Renal pelvis (tissue), 4 donors: Measurements from ENCODE around the gene TPM1. TPM values are rescaled to one million over a fixed set of nuclear protein-coding genes. Genes with fewer than 3 reads are reported as not detected.

Experiments
- DNase-seq: peaks from one replicate; pipeline ENCODE4 v3.0.0-alpha.2; 2013
- polyA plus RNA-seq, 3 donors: library from polyadenylated mRNA; unstranded; fragments of 120-200 nt; gene quantifications; one replicate each; pipeline ENCODE4 v1.2.1, GENCODE V29; 2013; ENCODE audit not compliant: insufficient read length in 3 of 3

The TPM1 gene
- polyA plus RNA-seq, 3 donors: 455 to 624 (median 559) TPM

DNA sequence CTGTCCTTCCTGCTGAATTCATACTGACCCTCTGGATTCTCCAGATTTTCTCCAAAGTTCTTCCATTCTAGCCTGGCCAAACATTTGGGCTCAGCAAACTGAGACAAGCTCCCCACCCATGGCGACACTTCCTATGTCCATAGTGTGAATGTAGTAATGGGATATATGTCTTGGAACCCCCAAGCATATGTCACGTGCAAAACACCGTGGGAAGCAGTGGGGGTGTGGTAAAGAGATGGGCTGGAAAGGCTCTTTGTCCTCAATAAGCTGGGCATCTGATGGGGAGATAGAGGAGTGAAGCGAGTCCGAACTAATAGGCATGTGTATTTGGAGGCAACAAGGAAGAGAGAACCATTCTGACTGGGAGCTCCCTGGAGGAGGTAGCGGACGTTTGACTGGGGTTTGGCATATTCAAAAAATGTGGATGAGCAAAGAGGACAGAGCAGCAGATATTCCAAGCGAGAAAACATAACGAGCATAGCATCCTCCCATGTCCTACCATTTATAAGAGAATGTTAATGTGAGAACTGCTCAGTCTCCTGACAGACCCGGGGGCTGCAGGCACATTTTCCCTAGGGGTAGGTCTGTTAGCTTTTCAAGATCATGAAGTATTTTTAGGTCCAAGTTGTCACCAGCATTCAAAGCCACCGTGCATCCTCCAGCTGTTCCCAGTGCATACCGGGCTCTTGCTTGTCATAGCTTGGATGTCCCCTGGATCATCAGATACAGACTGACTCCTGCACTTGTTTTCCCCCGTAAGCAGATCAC is 25.6 kb downstream of the TPM1 start:
- no peak for DNase-seq

DNA sequence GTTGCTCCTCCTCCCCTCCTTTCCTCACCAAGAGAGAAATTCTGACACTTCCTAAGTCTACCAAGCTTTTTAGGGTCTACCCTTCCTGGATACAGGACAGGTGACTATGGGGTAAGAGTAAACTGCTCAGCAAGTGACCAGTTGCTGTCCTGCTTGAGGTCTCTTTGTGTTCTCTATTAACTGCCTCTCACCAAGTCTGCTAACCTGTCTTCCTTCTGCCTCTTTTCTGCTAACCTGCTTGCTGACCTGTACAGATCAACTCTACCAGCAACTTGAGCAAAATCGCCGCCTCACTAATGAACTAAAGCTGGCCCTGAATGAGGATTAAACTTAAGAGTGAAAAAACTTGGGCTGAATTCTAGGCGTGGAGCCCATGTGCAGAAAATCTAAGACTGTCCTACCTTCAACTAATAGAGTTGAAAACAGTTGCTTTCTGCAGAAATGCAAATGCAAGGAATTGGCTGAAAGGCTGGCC is 27.1 kb downstream of the TPM1 start:
- DNase-seq: no peak

DNA sequence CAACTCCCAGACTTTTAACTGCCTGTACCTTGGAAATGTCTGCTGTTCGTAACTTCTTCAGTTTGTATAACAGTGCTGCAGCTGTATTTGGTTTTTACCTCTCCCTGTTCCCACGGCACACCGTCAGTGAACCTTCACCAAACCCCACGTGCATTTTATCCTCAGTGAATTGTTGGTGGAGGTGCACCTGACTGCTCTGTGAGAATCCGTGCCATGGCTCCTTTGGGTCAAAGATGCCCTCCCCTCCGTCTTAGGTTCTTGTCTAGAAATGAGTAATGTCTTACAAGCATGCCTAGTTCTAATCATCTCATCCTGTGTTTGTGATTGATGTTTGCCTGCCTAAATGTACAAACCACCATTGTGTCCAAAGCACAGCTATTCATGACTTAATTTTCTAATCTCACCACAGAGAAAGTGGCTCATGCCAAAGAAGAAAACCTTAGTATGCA is 28.2 kb downstream of the TPM1 start:
- no peak for DNase-seq

DNA sequence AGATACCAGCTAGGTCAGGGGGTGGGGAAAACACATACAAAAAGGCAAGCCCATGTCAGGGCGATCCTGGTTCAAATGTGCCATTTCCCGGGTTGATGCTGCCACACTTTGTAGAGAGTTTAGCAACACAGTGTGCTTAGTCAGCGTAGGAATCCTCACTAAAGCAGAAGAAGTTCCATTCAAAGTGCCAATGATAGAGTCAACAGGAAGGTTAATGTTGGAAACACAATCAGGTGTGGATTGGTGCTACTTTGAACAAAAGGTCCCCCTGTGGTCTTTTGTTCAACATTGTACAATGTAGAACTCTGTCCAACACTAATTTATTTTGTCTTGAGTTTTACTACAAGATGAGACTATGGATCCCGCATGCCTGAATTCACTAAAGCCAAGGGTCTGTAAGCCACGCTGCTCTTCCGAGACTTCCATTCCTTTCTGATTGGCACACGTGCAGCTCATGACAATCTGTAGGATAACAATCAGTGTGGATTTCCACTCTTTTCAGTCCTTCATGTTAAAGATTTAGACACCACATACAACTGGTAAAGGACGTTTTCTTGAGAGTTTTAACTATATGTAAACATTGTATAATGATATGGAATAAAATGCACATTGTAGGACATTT is 28.9 kb downstream of the TPM1 start:
- no peak for DNase-seq

DNA sequence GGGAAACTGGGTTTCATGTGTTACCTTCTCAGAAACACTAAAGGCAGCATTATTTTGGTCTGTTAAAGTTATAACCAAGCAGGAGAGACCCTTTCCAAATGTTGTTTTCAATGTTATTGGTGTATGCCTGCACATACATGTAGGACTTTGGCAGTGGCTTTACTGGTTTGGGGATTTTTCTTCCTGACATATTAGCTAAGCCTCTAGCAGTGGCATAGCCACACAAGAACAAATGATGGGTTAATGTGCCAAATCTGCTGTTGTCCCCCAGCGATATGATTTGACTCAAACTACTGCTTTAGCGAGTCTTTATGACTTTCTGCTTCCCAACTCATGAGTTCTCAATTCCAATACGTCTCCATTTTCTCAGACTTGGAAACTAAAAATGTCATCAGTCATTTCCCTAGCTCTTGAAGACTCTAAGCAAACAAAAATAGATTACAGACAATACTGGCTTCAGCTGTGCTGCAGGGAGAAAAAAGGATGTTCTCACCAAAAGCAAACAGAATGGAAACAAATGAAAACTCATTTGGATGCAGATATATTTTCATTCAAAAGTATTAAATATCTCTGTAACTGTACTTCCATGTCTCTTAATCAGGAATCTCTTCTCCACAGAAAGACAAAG is 29.6 kb downstream of the TPM1 start:
- no peak for DNase-seq

DNA sequence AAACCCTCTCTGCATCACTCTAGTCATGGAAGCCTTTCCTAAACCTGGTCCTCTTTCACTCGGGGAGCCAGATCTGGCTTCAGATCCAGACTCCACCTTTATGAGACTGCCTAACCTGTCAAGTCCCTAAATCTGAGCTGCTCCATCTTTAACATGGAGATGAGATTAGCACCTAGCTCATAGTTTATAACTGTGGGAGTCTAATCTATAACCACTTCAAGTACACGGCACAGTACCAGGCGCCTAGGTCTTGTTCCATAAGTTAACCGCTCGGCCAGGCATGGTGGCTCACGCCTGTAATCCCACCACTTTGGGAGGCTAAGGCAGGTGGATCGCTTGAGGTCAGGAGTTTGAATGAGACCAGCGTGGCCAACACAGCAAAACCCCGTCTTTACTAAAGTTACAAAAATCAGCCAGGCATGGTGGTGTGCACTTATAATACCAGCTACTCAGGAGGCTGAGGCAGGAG is 30.3 kb downstream of the TPM1 start:
- DNase-seq: no peak

DNA sequence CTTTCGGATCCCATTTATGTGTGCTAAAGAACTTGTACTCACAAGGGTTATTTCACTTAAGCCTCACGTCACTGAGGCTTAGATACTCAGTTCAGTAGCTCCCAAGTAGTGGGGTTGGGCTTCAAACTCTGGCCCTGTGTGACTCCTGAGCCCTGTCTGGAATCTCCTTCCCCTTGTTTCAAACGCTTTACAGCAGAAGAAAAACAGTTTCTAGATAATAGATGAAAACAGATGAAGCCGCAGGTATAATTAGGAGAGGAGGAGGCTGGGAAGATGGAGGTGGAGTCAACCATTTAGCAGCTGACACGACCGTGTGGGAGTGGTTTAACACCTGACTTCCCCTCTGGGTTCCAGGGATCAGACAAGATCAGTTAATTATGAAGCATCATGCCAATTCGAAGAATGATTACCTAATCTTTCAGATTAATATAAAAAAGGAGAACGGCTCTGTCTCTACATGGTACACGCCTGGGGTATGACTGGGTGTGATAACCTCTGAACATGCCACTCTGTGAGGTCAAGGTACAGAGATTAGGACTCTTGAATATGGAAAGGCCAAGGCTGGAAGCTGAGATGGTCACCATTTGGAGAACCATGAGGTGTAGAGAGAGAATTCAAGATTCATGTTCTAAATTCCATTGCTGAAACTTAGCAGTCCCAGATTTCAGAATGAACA is 31.1 kb downstream of the TPM1 start:
- no peak for DNase-seq

DNA sequence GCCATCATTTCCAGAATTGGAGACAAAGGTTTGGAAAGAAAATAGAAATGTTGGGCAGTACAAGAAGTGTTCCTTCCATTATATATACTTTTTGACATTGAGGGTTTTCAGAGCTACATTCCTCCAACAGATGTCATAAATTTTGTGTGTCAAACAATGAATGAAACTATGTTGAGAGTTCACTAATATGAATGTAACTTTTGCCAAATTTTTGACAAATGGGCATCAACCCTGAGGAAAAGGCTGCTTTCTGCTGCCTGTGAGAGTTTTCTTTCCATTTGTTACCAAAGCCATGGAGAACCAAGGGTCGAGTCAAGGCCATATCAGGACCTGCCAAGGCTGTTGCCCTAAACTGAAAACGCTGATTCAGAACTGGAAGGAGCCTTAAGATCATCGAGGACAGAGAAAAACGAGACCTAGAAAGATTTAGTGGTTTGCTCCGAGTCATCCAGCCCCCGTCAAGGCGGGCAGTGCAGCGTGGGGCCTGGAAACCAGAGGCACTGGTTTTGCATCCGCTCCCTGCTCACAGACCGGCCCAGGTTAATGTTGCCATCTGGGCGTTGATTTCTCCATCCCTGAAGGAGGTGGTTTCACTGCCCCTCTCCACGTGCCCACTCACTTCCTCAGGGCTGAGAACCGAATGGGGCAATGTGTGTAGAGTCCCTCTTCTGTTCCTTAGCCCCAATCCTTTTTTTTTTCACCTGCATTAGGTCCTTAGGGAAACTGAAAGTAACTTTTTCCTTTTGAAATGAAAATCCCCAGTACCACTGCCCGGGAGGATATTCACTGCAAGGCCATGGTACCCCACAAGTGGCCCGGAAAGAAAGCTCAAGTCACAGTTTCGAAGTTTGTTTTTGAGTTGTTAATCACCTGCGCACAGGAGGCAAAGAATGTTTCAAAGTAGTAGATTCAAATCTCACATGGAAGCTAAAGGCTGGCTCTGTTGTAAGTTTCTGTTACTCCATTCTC is 32.8 kb downstream of the TPM1 start:
- DNase-seq: no peak

DNA sequence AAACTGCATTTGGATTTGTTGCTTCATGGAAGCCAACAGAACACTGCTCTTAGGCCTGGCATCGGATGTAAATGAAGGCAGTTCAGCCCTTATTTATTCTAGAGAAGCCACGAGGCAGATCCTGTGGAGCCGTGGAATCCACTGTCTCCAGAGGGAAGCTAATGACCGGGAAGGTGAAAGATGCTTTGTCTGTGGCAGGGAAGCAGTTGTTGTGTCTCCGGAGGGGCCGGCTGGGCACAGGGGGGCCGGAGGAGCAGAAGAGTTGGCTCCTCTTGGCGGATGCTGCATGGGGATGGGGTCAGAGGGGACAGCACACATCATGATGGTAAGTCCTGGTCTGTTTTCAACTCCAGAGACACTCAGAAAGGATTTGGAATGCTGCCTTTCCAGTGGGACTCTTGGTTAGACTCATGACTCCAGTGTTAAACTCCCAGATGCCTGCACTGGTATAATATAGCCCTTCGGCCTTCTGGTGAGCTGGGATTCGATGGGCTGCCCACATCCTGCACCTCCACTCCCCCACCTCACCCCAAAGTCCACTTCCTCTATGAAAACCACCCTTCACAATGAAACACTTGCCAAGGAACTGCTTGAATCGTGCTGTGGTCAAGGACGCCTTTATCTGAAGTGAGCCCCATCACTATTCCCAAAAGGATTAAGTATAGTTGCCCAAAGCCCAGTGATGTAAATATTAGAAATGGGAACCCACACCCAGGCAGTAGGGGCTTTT is 33.6 kb downstream of the TPM1 start:
- no peak for DNase-seq

DNA sequence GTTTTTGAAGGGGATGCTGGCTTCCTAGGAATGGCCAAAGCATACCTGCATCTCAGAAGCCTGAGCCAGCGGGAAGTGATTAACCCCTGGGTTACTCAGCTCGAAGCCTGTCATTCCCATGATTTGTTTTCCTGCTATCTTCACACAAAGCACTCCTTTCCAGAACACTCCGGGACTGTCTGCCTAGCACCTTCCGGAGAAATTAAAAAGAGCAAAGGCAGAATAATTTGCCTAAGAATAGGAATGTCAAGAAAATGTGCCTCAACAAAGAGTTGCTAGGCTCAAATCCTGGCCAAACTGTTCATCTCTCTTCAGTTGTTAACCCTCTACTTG is 34.1 kb downstream of the TPM1 start:
- no peak for DNase-seq

DNA sequence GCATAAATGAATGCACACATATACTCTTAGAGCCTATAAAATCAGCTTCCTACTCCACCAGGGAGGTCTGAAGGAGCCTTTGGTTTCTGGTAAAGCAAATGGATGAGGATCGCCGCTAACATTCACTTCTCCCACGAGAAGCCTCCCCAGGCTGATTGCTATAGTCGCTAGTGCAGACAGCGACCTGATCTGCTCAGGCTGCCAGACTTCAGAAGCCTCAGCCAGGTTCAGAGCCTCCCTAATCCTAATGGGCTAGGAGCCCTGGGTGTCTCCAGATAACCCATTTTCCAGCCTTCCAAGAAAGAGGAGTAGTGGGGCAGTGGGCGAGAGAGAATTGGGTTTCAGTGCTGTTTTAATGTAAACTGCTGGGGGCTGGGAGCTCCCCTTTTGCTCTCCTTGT is 35.4 kb downstream of the TPM1 start:
- DNase-seq: no peak

DNA sequence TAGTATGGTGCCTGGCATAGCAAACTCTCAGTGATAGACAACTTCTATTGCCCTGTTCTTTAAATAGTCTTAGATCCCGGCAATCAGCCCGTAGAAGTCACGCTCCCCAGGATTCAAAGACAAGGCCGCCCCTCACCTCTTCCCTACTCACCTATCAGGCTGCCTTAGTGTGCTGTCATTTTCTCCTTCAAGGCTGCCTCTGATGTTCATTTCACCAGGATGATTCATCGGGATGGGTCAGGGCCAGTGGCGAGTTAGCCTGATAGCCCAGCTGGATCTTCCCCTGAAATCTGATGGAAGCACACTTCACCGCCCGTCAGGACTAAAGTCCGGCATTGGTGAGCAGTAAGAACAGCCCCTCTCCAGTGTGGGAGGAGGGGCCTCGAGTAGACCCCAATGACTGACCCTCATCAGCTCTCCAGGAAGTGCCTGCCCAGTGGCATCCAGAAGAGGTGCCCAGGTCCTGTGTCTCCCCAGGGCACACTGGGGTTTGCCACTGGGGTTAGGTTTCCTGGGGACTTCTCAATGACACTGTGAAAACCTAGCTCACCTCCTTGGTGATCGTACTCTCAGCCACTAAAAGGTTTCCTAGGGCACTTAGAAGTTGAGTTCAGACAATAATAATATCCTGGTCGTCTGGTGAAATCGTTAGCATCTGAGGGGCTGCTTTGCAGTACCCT is 37.5 kb downstream of the TPM1 start:
- no peak for DNase-seq

DNA sequence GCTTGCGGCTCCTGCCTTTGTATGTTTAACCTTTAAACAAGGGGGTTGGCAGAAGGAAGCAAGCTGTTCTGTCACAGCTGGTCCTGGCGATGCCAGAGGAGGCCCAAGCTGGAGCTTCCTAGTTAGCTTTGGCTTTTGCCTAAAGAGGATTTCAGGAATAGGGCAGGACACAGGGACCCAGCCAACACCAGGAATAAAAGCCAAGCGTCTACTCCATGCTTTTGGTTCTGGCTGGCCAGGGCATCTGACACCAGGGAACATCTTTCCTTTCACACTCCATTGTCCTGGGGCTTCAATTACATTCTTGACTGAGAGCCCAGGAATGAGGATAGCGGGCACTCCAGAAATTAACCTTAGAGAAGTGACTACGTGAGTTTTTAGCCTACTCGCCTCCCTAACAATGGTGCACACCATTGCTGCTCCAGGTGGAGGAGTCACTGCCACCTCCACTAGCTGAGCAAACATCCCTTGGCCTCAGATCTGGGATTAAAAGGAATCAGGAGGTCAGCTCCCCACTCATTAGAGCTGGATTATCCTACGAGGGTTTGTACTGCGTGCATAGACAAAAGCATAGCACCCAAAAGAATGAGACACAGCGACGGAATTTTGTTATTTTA is 38.2 kb downstream of the TPM1 start:
- no peak for DNase-seq

DNA sequence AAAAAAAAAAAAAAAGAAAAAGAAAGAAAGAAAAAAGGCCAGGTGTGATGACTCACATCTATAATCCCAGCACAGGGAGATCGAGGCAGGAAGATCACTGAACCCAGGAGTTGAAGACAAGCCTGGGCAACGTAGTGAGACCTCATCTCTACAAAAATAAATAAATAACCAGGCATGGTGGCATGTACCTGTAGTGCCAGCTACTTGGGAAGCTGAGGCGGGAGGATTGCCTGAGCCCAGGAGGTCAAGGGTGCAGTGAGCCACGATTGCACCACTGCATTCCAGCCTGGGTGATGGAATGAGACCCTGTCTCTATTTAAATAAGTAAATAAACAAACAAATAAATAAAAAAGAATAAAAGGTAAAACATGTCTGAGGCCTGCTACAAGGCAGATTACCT is 39.8 kb downstream of the TPM1 start:
- DNase-seq: no peak

DNA sequence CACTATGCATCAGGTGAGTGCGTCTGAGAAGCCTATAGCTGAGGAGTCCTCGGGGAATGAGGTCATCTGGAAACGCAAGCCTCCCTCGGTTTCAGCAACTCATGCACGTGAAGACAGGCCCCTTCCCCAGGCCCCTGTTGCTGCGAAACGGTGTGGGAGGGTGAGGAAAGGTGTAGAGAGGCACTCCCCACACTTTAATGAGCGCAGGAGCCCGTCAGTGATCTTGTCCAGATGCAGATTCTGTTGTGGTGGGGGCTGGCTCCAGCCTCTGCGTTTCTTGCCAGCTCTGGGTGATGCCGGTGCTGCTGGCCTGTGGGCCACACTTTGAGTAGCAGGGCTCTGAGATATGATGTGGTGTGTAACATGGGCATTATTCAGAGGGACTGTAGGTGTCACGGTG is 40.5 kb downstream of the TPM1 start:
- peak; percentile 63 for DNase-seq

DNA sequence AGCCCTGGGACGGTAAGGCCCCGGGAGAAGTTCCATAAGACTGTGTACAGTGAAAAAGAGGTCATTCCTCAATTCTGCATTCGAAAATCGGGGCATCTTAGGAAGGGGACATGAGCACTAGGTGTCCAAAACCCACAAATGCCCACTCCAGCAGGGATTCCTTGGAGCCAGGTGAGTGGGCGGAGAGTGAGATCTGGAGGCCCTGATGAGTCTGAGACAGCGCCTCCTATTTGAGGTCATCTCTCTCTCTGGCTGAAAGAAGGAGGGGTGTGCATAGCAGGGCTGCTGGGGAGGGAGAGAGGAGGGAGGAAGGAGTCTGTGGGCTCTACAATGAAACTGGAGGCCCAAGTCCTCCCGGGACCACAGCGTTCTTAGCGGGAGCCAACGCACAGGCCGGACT is 41.0 kb downstream of the TPM1 start:
- DNase-seq: no peak

DNA sequence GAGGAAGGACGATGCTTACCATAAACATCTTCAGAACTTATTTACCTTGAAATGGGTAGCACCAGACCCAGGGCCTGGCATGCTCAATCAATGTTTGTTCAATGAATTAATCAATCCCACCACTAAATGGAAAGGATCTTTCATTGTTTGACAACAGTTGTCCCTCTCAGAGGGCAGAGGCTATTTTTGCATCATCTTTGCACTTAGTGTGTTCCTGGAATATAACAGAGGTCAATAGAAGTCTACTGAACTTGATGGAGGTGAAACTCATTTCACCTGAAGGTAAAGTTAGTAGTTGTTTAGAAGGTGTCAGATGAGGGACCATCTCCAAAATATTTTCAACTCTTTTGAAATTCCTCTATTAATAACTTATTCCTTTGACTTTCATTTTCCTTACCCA is 42.3 kb downstream of the TPM1 start:
- no peak for DNase-seq

DNA sequence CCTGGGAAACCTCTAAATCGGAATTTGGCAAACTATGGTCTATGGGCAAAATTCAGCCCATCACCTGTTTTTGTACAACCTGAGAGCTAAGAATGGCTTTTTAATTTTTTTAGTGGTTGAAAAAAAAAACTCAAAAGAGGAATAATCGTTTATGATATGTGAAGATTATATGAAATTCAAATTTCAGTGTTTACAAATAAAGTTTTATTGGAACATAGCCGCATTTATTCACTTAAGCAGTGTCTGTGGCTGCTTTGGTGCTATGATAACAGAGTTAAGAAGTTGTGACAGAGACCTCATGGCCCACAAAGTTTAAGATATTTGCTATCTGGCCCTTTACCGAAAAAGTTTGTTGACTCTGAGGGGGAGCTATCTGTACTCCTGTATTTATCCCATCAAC is 42.7 kb downstream of the TPM1 start:
- DNase-seq: no peak

DNA sequence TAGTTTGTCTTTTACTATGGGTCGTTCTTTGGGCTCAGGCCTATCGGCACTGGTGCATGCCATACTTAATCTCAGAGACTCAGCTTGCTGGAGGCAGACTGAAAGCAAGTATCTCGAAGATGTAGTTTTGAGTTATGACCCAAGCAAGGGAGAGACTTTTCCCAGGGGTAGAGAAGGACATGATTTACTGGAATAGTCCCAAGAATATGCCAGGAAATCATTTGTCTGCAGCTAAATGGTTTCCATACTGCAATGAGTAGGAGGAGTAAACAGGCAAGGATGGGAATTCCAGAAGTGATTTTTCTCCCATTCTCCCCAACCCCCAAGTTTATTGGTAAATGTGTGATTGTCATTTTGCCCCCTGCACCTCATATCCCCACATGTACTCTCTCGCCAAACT is 43.7 kb downstream of the TPM1 start:
- no peak for DNase-seq

DNA sequence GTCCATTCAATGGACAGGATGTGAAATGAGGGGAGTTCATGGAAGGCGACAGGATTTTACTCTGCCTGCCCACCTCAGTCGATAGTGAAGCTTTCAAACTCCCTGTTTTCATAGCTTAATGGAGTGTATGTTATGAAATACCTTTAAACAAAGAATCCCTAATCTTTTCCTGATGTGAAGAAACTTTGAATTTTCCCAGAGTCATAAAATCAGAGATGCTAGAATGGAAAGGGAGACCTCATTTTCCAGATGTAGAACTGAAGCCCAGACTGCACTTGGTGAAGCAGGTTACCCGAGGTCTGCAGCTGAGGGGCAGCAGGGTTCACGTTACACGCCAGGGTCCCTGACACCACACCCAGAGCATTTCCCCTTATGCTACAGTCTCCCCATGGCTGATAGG is 44.4 kb downstream of the TPM1 start:
- DNase-seq: no peak
